Epithelial cell of prostate (primary cell): Measurements from ENCODE around the gene KRTAP23-1.
A peak's percentile ranks its signal among the peaks of the same experiment; 100 is the strongest.

Experiments
- DNase-seq: peaks from one replicate; pipeline ENCODE4 v3.0.0-alpha.2; 2011; ENCODE audit warnings: low read depth, low spot score
- H3K27ac ChIP-seq: fragments of 450-650 bp; 2 replicates; pipeline ENCODE4 v1.5.1; 2017; ENCODE audit warnings: mild to moderate bottlenecking

The KRTAP23-1 gene, protein sequence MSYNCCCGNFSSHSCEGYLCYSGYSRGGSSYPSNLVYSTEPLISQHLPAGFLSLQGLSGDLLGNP

DNA sequence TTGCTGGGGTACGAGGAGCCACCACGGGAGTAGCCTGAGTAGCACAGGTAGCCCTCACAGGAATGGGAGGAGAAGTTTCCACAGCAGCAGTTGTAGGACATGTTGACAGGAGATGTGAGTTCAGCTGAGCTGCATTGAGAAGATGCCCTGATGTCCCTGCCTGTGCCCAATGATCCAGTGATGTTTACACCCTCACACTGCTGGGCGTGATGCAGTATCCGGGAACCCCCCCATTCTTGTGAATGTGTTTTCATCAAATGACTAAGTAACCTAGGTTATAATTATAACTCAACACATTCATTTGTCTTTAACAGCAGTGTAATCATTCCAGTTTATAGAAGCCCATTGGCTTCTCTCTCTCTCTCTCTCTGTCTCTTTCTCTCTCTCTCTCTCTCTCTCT is at the start of gene KRTAP23-1:
TSS of gene KRTAP23-1 (minus strand) at position 101 of the 400 bp plus-strand sequence. CDS start at position 101, 0 bp downstream.
- DNase-seq, result no peak
- H3K27ac ChIP-seq, result no peak within 1 kb of the TSS

GRCh38 chr21:30395731-30396130 is 47.3 kb upstream of the KRTAP23-1 start, which contains the start of gene KRTAP13-1:
Gene KRTAP13-1, plus strand, starts transcription at chr21:30396031. Its CDS starts 56 bp downstream, at chr21:30396087.
- H3K27ac ChIP-seq, result no peak within 1 kb of the TSS
- no peak for DNase-seq

- DNase-seq, result no peak
- H3K27ac ChIP-seq, result no peak overlapping the region
Measured at GRCh38 chr21:30391492-30392025, 43.2 kb upstream of the KRTAP23-1 start.

- H3K27ac ChIP-seq, result no peak overlapping the region
Measured at GRCh38 chr21:30382201-30382600, 33.8 kb upstream of the KRTAP23-1 start.

GRCh38 chr21:30372139-30372770 is 23.8 kb upstream of the KRTAP23-1 start, which contains the start of gene KRTAP13-2:
Gene KRTAP13-2, minus strand, starts transcription at chr21:30372271. Its CDS starts 58 bp downstream, at chr21:30372213.
- no peak within 1 kb of the TSS for H3K27ac ChIP-seq
- no peak for DNase-seq

More at GRCh38 chr21:30382201-30382600, 33.8 kb upstream of the KRTAP23-1 start:
- DNase-seq, result no peak

- H3K27ac ChIP-seq, result no peak overlapping the region
- no peak for DNase-seq
Measured at GRCh38 chr21:30355906-30356305, 7.5 kb upstream of the KRTAP23-1 start.

- DNase-seq, result no peak
- no peak overlapping the region for H3K27ac ChIP-seq
Measured at GRCh38 chr21:30354308-30355005, 6.1 kb upstream of the KRTAP23-1 start.

DNA sequence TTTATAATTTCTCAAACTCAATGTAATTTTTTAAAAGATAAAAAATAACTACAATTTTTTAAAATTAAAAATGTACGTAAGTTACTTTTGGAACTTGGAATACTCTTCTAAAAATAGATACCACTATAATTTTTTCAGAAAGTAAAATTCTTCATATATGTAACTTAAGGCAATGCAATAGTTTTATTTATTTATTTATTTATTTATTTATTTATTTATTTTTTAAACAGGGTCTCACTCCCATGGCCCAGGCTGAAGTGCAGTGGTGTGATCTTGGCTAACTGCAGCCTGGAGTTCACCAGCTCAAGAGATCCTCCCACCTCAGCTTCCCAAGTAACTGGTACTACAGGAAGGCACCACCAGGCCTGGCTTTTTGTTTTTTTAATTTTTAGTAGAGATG is 3.1 kb upstream of the KRTAP23-1 start:
- no peak for DNase-seq
- no peak overlapping the region for H3K27ac ChIP-seq

DNA sequence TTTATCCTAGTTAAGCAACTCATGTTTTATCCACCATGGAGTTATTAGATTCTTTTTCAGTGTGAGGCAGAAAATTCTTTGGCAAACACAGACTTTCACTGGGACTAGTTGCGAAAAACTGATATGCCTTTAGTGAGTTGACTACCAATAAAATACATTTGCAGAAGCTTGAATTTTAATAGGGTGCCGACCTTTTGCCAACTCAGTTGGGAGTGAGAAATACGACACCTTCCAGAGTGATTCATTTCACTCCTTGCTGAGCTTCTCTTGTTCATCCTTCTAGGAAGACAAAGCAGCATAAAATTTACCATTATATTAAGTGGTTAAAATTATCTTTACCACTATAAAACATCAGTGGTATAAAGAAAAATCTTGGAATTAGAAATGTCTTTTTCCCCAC is 1.2 kb upstream of the KRTAP23-1 start:
- DNase-seq, result no peak
- H3K27ac ChIP-seq, result no peak overlapping the region

GRCh38 chr21:30345014-30345413 is 3.4 kb downstream of the KRTAP23-1 start:
- no peak for DNase-seq
- H3K27ac ChIP-seq, result no peak overlapping the region

DNA sequence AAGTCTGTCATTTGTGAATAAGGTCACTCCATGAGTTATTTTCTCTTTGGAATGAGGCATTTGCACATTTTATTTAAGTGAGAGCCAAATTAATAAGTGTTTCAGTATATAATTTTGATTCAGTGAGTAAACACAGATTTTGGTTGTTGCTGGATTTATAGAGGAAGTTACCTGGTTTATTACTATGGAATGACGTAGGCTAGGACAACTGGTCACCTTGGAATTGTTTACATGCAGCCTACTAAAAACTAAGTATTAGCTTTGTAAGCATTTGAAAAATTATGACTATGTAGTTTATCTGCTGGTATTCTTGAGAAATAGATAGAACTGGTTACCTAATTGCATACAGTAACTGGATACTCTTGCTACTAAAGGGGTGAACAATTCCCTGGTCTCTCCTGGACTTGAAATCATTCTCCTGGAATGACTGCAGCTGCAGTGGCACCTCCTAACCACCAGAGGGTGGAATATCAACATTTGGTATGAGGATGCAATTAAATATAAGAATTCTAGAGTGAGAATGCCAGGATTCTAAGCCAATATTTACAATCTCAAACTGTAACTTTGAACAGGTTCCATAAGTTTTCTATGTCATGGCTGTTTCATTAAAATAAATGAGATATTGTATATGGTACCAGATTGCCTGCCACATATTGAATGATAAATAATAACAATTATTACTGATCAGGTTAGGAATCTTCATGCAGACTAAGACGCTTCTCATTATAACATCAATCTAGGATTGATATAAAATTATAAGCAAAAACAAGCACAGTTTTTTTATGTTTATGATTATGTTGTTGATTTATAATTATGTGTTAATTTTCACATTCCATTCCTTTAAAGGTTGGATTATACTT is 7.5 kb downstream of the KRTAP23-1 start:
- DNase-seq, result peak; percentile 26
- H3K27ac ChIP-seq, result no peak overlapping the region

DNA sequence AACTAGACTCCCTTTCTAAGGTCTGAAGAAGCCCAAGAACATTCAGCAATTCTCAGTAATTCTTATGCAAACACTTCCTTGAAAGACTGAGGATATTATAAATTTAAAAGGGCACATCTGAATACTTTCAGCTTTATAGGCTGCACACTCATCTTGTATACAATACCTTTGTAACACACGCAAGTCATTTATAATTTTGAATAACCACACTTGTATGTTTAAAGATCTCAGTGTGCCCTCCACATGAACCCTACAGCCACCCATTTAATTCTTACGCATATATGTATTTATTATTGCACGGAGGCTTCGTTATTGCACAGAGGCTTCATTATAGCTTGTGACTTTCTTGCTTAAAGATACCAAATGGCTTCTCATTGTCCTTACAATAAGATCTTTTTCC is 9.7 kb downstream of the KRTAP23-1 start:
- H3K27ac ChIP-seq, result no peak overlapping the region
- DNase-seq, result no peak

- DNase-seq, result peak; percentile 29
- no peak overlapping the region for H3K27ac ChIP-seq
Measured at GRCh38 chr21:30337772-30338171, 10.6 kb downstream of the KRTAP23-1 start.

DNA sequence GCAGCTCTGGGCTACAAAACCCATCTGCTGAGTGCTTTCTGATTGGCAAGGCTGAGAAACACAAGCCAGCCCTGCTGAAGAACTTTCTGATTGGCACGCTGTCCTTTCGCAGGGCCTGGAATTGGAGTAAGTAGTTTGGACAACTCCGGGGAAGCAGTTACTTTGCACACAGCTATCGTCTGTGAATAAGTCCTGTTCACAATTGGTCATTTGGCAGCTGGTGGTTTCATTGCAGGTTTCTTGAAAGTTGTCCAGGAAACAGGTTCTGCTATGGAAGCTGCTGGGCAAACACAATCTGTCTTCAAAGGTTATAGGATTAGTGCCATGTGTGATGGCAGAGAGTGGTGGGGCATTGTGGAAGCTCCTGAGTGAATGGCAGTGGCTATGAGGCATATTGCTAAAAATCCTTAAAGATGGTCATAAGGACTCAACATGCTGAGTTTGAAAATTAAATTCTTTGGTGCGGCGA is 11.1 kb downstream of the KRTAP23-1 start, which contains the start of gene KRTAP27-1:
TSS of gene KRTAP27-1 (minus strand) at position 419 of the 469 bp plus-strand sequence. CDS start at position 393, 26 bp downstream.
- no peak within 1 kb of the TSS for H3K27ac ChIP-seq
- no peak for DNase-seq

GRCh38 chr21:30336596-30336995 is 11.8 kb downstream of the KRTAP23-1 start:
- no peak for DNase-seq
- H3K27ac ChIP-seq, result no peak overlapping the region

DNA sequence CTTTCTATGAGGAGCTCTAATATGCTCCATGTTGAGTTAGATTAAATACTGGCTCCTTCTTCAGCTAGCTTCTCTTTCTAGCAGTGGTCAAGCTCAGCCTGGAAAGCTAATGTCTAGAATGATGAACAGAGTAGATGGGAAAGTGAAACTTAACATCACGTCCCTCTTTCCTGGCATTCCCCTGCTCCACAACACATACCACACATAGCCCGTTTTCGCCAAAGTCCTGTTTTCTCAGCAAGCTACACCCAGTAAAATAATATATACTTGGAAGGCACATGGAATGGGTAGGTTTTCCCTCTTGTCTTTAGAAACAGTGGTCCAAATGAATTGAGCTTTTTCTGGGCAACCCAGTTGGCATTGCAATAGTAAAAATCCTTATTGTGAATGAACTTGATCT is 14.7 kb downstream of the KRTAP23-1 start:
- H3K27ac ChIP-seq, result no peak overlapping the region
- DNase-seq, result no peak

DNA sequence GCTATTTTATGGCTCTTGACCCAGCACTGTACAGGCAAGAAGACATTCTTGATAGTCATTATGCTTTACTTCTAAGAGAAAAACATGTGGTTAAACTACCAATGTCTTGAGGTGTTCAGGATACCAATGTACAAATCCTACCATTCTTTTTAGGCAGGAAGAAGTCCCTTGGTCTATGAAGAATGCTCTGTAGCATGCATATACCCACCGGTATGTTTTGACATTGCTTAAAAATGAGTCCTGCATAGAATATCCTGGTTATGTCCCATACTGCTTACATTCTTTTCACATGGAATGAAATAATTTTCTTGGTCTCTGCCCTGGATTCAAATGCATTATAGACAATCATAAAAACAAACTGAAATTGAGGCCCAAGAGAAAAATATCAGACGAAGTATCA is 15.7 kb downstream of the KRTAP23-1 start:
- no peak overlapping the region for H3K27ac ChIP-seq
- no peak for DNase-seq

- peak overlapping the region; percentile 8 for H3K27ac ChIP-seq
- no peak for DNase-seq
Measured at GRCh38 chr21:30329203-30329875, 19.1 kb downstream of the KRTAP23-1 start.

DNA sequence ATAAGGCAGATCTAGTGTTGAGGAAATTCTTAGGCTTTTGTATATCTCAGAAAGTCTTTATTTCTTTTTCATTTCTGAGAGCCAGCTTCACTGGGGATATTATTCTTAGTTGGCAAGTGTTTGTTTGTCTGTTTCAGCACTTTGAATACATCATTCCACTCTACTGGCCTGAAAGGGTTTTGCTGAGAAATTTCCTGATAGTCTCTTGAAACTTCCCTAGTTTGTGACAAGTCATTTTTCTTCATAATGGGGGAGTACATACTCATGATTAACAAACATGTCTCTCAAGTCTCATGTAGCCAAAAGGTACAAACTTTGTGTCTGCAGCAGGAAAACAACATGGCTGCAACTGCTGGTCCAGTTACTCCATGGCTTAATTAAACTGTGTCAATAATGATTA is 22.0 kb downstream of the KRTAP23-1 start:
- no peak overlapping the region for H3K27ac ChIP-seq
- DNase-seq, result no peak
